OCI-LY7 (cell line): ENCODE data around the gene SDR39U1.

Source experiments
- CTCF ChIP-seq: fragments of 200-600 bp; sonication (generic); conservative IDR thresholded peaks from 2 replicates; pipeline ENCODE4 v1.5.1; 2014; ENCODE audit warnings: mild to moderate bottlenecking, antibody characterized with exemption, low read length, moderate library complexity, mixed read lengths
- EZH2phosphoT487 ChIP-seq: fragments of 200-600 bp; sonication (generic); IDR thresholded peaks from 2 replicates; pipeline ENCODE4 v1.6.1; 2018; ENCODE audit warnings: low read depth, borderline replicate concordance, mild to moderate bottlenecking, mixed run types, antibody characterized with exemption, low read length, moderate library complexity, mixed read lengths

- peak; percentile 97 for TF ChIP-seq CTCF
- no peak for TF ChIP-seq EZH2phosphoT487
Observed at GRCh38 chr14:24431569-24432258, 10.9 kb downstream of the SDR39U1 start.
